GM18502 (cell line): ENCODE data around the gene CSMD2.

Source experiments
- ATAC-seq: cut with Tn5 transposase; IDR thresholded peaks from one replicate; pipeline ENCODE4 v1.9.1; 2021; ENCODE audit warnings: mild to moderate bottlenecking; ENCODE audit not compliant: unreplicated experiment, poor library complexity

CSMD2 gene

DNA sequence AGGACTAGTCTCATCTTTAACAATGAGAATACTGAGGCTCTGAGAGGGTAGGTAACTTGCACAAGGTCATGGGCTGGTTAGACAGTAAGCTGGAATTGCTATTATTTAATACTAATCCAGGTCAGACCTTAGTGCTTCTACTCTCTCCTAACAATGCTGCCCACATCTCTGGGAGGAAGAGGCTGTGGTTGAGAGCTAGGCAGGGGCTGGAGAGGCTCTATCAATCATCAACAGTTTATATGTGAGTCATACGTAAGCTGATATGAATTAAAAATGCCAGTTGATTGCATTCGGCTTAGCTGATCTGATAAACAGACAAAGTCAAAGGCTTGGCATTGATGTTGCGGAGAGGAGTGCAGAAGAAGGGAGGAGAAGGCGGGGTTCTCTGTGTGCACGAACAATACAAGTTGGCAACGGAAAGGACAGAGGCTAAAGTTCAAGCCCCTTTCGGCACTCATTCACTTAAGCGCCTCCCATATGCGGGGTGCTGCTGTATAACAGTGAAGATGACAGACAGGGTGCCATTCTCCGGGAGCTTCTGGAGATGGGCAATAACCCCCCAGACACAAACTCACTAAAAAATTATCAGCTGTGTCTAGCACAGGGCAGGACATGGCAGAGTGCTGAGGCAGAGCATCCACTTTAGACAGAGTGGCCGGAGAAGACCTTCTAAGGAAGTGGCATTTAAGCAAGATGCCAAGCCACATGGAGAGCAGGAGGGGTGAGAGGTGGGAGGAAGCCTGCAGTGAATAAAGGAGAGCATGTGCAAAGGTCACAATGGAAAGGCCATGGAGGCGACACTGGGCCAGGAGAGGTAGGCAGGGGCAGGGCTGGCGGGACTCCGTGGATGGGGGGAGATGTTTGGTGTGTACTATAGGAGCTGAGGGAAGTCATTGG is 497.4 kb downstream of the CSMD2 start:
- no peak for ATAC-seq

DNA sequence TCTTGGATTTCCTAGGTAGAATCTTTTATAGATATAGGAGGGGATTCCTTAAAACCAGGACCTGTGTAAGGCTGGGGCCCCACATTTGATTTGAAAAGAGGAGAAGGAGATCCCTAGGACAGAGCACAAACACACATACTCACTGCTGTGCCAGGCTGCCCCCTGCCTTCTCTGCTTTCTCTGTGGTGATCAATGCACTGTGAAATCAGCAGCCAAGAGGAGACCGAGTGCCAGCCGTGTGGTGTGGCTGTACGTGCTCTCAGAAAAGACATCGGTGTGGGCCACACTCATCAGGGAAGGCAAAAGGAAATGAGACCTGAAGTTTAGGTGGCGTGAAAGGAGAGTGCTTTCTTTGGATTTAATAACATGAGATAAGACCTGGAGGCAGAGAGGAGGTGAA is 498.4 kb downstream of the CSMD2 start:
- ATAC-seq: no peak

DNA sequence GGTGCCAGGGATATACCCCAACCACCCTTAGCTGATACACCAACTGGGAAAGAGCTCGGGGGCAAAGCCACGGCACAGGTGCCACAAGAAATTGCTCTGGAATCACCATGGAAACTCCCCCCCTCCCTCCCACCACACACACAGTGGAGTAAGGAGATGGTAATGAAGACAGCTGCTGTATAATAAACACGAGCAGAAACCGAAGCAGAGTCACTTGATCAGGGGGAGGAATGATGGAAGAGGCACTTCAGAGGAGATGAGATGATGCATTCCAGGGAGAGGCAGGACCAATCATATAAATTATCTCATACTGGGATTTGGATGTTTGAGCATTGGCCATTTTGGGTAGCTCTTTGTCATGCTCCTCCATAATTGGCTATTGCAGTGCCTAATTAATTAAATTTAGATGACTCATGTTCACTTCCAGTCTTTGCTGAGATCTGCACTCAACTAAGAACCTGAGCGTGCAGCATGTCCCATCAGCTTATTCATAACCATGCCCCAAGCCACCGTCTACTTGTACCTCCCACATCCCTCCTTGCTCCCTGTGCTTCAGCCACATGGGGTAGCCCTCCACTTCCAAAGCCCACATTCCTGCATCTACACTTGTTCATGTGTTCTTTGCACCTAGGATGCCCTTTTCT is 503.1 kb downstream of the CSMD2 start:
- no peak for ATAC-seq

DNA sequence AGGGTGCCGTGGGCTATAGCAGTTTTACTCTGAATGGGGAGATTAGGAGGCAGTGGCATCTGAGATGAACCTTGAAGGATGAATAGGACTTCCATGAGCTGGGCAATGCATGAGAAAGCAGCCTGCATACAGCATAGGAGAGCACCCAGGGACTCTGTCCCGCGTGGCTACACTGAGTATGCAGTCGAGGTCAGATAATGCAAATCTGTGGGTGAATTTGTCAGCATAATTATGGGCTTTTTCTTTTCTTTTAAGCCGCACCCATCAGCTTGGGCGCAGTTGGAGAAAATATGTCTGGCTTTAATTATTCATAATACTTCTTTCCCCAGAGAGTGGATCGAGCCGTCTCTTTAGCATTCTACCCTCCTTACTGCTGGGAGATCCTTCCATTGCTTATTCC is 504.1 kb downstream of the CSMD2 start:
- ATAC-seq: no peak

DNA sequence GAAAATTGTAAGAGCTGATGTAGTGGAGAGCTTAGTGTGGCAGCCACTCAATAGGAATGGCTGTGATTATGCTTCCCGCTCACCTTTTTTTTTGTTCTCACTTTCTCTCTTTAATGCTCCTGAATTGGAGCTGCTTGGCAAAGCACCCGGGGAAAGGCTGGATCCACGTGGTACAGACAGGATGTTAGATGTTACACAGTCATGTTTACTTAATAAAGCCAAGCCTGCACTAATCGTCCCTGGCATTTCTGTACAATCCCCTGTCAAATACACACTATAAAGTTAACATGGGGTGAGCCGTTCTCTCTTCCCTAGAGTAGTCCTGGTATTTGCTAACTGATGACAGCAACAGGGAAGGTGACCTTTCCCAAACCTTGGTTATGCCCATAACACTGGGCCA is 504.8 kb downstream of the CSMD2 start:
- no peak for ATAC-seq

DNA sequence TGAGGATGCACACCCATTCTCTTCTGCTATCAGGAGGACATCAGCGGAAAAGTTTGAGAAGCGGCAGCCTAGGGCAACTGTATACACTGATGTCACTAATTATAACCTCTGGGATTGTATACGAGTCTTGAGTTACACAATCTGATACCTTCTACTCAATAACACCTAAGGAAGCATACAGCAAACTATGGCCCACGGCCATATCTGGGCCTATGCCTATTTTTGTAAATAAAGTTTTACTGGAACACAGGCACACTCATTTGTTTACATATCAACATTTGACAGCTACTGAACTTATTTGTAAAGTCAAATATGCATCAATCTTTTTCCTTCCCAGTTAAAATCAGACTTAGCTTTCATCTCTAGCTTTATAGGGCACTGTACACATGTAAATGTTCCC is 505.4 kb downstream of the CSMD2 start:
- no peak for ATAC-seq

DNA sequence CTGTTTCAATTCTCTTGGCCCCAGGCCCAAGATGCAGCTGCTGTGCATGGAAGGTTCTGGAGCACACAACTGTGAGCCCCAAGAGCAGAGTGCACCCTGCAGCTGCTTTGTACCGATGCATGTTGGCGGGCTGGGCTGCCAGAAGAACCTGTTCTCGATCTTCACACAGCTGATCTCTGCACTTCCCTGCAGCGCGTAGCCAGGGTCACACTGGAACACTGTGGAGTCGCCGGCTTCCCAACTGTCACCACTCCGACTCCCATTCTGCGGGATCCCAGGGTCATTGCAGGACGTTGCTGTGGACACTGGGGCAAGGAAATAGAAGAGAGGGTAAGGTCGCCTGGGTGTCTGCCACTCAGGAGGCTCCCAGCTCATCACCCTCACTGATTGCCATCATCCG is 507.2 kb downstream of the CSMD2 start:
- ATAC-seq: no peak

DNA sequence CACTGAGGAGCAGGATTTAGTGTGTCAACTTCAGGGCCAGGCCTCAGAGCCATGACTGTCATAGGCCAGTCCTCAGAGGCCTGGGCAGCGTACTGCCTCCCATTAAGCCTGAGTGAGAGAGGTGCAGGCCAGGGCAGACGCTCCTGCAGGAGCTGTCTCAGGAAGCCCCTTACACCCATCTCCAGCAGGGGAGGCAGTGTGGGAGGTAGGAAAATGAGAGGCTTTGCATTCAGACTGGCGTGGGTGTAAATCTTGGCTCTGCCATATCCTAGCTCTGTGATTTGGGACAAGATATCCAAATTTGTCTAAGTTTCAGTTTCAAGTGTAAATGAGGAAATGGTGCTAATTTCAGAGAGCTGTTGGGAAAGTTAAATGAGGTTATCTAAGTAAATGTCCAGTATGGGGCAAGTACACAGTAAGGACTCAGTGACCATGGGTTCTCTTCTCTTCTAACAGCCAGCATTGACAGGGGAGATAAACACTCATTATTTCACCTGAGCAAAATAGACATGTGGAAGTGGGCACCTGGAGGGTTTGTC is 508.5 kb downstream of the CSMD2 start:
- no peak for ATAC-seq

DNA sequence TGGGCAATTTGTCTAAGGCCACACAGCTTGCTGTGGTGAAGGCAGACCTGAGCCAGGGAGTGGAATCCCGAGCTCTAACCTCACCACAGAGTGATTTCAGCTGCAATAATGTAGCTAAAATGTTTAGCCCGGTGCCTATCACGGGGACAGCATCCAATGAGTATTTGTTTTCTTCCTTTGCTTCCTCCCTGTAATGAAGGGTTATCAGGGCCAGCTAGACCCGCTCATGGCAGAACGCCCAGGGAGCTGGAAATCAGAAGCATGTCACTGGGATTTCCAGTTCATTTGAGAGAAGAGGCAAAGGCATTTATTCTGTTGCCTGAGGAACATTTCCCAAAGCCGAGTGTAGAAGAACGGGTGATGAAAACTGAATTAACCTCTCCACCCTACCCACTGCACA is 509.5 kb downstream of the CSMD2 start:
- ATAC-seq: no peak

DNA sequence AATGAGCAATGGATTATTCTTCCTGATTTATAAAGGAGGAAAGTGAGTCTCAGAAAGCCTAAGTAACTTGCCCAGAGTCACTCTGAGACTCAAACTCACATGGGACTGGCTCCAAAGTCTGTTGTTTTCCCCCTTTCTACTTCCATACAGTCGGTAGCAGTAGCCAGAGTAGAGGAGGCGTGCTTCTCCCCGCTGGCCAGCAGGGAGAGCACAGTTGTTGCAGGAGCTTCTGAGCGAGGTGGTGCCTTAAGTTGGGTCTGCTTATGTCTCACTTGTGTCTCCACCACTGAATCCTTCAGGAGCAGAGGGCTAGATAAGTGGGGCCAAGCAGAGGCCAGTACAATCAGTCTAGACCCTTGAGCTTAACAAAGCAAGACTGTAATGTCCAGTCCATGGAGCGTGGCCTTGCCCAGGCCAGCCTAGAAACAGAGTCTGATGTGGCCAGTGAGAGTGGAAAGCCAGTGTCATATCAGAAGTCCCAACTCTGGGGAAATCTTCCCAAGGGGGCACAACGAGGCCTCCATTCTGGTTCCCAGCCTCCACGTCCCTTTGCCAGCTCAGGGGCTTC is 510.7 kb downstream of the CSMD2 start:
- ATAC-seq: no peak

DNA sequence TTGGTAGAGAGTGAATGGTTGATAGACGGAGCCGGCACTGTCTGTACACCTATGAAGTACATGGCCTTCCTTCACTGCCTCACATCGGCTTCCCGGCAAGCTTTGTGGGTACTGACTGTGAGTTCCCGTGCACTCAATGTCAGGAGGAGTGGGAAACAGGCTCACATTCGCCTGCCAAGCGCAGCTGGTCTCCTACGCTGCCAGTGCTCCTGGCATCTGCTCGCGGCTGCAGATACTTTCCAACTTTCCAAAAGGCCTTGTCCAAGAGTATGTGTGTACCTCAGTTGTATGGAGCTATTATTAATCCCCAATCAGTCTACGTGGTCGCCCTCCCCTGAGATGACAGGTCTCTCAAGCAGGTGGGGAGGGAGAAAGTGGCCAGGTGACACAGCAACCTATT is 511.8 kb downstream of the CSMD2 start:
- ATAC-seq: no peak

DNA sequence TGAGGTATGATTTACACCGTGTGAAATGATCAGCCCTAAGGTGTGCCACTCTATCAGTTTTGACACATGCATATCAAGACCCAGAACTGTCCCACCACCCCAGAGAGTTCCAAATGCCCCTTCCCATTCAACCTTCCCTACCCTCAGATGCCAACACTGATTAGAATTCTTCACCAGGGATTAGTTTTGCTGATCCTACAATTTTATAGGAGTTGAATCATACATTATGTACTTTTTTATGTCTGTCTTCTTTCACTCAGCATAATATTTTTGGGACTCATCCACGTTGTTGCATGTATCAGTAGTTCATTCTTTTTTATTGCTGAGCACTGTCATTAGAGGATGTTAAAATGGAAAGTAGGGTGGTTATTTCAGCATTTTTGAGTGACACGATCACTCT is 514.3 kb downstream of the CSMD2 start:
- ATAC-seq: no peak

DNA sequence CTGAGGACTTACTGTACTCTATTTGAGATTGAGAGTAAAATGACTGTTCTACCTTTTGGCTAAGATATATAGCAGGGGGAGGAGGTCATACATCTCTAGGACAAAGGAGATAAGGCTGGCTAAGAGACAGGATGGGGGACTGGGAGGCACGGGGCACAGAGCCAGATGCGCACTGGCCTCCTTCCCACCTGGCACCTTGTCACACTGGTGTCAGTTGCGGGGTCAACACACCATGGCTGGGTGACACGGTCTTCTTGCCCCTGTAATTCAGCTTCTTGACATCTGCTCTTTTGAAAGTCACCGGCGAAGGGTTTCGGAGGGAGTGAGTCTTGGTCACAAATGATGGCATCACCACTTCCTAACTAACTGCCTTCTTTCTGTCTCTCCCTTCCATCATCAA is 515.3 kb downstream of the CSMD2 start:
- ATAC-seq: no peak

DNA sequence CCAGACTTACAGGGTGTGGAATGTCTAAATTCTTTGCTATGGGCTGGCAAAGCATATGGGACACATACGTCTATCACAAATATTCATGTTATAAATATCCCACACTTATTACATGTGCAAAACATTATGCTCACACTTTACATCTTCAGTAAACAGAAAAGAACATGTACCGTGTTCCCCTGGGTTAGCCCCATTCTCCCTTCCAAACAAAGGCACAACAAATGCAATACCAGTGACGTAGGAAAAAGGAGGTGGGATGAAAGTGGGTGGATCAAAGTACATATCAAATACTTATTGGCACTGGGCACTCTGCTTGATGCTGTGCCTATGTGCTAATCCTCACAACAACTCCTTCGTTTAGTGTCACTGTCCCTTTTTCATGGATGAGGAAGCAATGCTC is 521.8 kb downstream of the CSMD2 start:
- ATAC-seq: no peak

DNA sequence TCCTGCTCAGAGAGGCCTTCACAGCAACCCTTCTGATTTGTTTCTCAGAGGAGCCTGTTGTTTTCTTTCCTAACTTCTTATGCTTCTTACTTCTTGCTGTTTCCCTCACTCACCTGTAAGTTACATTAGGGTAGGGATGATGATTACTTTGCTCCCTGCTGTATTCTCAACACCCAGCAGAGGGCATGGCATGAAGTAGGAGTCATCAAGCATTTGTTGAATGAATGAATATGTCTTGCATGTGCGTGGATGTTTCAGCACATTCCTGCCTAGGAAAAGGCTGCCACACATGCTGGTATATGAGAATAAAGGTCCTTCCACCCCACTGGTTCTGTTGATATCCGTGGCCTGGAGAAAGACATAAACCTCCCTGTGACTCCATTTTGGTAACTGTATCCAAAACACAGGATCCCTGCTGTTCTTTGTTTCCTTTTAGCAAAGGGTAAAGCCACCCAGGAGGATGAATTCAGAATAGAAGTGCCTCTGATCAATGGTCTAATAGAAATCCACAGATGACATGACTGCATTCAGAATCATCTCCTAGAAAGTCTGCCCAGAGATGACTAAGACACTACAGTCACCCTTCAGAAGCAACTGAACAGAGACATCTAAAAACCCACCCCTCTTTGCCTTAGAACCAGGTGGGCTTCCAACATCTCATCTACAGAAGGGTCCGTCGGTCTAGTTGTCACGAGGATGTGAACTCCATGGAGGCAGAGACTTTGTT is 523.8 kb downstream of the CSMD2 start:
- ATAC-seq: no peak

DNA sequence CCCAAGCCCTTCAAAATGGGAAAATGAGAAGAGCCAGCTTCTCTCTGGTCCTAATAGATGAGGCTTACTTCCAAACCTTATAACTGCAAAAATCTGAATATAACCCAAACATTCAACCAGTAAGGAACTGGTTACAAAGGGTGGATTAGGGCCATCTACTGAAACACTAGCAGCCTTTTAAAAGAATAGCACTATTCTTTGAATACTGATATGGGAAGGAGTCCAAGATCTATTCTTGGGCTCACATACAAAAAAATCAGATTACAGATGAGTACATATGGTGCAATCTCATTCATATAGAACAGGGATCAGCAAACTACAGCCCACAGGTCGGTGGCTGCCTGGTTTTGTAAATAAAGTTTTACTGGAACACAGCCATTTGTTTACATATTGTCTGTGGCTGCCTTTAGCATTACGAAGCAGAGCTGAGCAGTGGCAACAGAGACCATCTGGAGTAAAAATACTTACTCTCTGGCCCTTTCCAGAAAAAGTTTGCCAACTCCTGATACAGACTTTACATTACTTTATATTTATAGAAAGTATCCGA is 524.8 kb downstream of the CSMD2 start:
- ATAC-seq: no peak

DNA sequence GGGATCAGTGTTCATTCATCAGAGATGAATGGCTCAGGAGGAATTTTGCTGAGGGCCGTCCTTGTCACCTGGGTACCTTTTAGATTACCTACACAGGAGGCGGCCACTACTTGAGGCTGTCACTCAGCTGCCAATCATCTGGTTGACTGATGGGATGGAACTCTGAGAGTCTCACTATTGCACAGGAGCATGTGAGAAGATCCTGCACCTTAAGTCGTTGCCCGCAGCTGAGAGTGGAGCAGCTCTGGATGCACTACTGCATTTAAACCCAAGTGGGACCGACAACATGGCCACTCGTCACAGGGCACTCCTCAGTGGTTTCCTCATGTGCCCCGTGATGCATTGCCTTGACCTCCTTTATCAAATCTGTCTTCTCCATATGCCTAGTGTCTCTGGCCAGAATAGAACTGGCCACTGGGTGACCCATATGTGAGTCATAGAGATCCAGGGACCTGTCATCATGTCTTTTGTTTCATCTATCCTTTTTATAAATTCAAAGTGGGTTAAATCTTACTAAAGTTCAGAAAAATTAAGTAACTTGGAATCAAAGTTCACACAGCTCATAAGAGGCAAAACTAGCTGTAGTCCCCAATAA is 527.1 kb downstream of the CSMD2 start:
- no peak for ATAC-seq

DNA sequence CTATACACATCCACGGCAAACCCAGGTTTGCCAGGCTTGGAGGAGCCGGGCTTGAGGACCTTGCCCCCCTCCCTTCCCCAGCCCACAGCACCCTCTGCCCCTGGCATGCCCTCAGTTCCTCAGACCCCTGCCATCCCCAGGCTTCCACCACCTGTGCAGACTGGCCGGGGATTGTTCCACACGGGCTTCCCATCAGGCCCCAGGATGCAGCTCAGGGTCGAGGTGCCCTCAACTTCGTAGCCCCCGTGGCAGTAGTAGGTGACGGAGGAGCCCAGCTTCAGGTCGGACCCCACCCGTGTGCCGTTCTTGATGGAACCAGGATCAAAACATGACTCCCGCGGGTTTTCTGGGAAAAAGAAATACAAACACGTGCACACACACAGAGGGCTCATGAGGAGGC is 528.8 kb downstream of the CSMD2 start:
- ATAC-seq: no peak

DNA sequence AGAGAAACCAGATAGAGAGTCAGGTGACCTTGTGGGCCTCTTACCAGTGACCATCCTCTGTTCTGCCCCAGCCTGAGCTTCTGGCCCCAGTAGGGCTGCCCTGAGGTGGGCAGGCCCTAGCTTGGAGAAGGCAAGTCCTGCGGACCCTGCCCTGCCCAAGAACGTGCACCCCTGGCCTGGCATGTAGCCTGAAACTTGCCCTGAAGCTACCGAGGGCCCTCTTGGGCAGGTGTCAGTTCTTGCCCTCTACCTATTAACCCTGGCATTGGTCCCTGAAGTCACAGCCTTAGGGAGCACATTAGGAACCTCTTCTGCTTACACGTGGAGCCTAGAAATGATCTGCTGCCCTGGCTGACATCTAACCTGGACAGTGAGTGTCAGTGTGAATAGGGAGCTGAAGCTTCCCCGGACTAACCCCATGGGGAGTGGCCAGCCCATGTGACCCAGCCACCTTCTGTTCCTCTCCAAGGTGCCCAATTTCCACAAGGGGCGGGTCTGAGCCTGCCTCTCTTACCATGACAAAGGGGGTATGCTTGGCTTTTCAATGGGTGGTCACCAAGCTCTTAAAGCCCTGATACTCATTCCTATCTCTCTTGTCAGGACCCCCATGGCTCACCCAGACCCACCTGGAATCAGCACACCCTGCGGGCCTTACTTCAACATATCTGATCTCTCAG is 529.6 kb downstream of the CSMD2 start:
- no peak for ATAC-seq

DNA sequence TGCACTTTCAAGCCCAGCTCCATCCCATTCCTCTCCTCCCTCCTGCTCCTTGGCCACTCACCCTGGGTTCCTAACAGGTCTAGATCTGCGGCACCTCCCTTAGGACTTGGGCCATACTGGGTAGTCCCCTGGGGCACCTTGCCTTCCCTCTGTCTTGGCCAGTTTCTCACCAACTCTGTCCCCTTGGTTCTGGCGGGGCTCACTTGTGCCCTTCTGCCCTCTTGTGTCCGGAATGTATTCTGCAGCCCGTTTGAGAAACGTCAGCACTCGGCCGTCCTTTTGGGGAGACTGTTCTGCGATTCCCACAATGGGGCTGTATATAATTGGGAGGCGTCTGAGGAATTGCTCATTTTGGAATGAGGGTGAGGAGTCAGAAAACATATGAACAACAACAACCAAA is 530.2 kb downstream of the CSMD2 start:
- no peak for ATAC-seq
